Activated CD4-positive, alpha-beta memory T cell treated with anti-CD3 and anti-CD28 coated beads for 36 hours (primary cell): ENCODE data around the gene AP2B1. TPM values are rescaled to one million over a fixed set of nuclear protein-coding genes. Genes with fewer than 3 reads are reported as not detected.

ENCODE experiments used
- CTCF ChIA-PET: fragments of 350-600 bp; sonication (Branson Sonifier 250); formaldehyde crosslinking; loops from one replicate; lab custom pipeline; 2021; ENCODE audit warnings: antibody characterized with exemption, inconsistent platforms; lab: Charles Lee
- POLR2A ChIA-PET: fragments of 350-600 bp; sonication (Branson Sonifier 250); formaldehyde crosslinking; loops from one replicate; lab custom pipeline; 2021; ENCODE audit warnings: antibody characterized with exemption; lab: Charles Lee
- DNase-seq: peaks from one replicate; pipeline ENCODE4 v3.0.0-alpha.2; 2020
- H3K27ac Mint-ChIP-seq: one replicate; pipeline ENCODE4 v1.8.0; 2021; ENCODE audit warnings: mixed read lengths
- H3K27me3 Mint-ChIP-seq: one replicate; pipeline ENCODE4 v1.8.0; 2021; ENCODE audit warnings: mixed read lengths
- H3K36me3 Mint-ChIP-seq: one replicate; pipeline ENCODE4 v1.8.0; 2021; ENCODE audit warnings: mixed read lengths
- H3K4me1 Mint-ChIP-seq: one replicate; pipeline ENCODE4 v1.8.0; 2021; ENCODE audit warnings: low read depth, mixed read lengths
- H3K4me3 Mint-ChIP-seq: one replicate; pipeline ENCODE4 v1.8.0; 2021; ENCODE audit warnings: mild to moderate bottlenecking, mixed read lengths
- H3K9me3 Mint-ChIP-seq: one replicate; pipeline ENCODE4 v1.8.0; 2021; ENCODE audit warnings: mixed read lengths
- intact Hi-C: fragments of 100-400 bp; cut with micrococcal nuclease; formaldehyde crosslinking; loops from one replicate; pipeline ENCODE4 v1.15.1; 2023
- total RNA-seq, 2 experiments: library from RNA; stranded (reverse); gene quantifications; one replicate each; pipeline ENCODE4 v1.2.3, GENCODE V29; 2021

The AP2B1 gene
- total RNA-seq, 2 experiments from 2014 or later = 187 to 192 TPM

DNA sequence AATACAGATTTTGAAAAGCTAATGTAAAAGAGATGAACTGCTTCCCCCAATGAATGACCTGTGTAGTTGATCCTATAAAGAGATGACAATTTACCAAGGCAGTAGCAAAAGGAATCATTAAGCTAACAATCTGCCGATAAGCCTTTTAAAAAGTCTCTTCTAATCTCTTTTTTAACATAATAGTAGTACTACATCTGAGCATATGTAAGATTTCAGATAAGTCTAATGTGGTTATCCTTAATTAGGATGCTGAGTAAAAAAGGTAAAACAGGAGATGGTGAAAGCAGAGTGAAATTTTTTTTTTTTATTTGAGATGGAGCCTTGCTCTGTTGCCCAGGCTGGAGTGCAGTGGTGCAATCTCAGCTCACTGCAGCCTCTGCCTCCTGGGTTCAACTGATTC, 118.1 kb downstream of the AP2B1 start:
- intact Hi-C loops = no loop called here
- DNase-seq = no peak
- Mint-ChIP-seq H3K9me3 (peaks cover 3% of the 10 kb centered on the region), H3K27me3 (no peaks in the 10 kb centered on the region), H3K4me1 (peaks cover 27% of the 10 kb centered on the region), H3K36me3 (peaks cover 12% of the 10 kb centered on the region), H3K27ac (no peak overlapping the region), H3K4me3 (no peak overlapping the region)
- ChIA-PET CTCF (interaction anchor here (0.8 to 1.4 kb wide), 2 partner anchors 42 to 93 kb away, joined by 3 to 4 read pairs; no protein-coding TSS in a partner anchor), POLR2A (no interaction called here)

GRCh38 chr17:35705705-35706104, 118.6 kb downstream of the AP2B1 start:
- no peak overlapping the region for H3K4me3 Mint-ChIP-seq
- no peak overlapping the region for H3K27ac Mint-ChIP-seq
- peaks cover 27% of the 10 kb centered on the region for H3K4me1 Mint-ChIP-seq
- no peak for DNase-seq
- intact Hi-C loops = no loop called here
- ChIA-PET POLR2A (no interaction called here), CTCF (interaction anchor here (0.8 to 1.4 kb wide), 2 partner anchors 42 to 94 kb away, joined by 3 to 4 read pairs; no protein-coding TSS in a partner anchor)
- peaks cover 3% of the 10 kb centered on the region for H3K9me3 Mint-ChIP-seq
- no peaks in the 10 kb centered on the region for H3K27me3 Mint-ChIP-seq
- H3K36me3 Mint-ChIP-seq = peaks cover 16% of the 10 kb centered on the region

DNA sequence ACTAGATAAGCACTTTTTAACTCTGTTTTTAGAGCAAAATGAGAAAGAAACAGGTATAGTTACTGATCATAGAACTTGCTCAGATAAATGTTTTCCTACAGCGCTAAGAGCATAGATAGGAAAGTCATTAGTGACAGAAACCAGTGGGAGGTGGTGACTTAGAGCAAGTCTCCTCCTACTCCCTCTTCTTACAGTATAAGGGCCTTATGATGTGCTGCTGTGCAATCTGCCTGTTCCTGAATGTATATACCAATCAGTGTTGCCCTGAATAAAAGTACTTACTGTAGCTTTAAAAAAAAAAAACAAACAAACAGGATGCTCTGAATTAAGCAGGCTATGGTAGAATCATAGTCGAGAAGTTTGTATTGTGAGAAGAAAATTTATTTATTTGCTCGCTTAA, 121.0 kb downstream of the AP2B1 start:
- CTCF ChIA-PET = interaction anchor here (0.8 kb wide), 1 partner anchor 100 kb away, joined by 3 read pairs; no protein-coding TSS in a partner anchor
- POLR2A ChIA-PET = no interaction called here
- intact Hi-C loops = no loop called here
- no peaks in the 10 kb centered on the region for H3K27me3 Mint-ChIP-seq
- no peaks in the 10 kb centered on the region for H3K9me3 Mint-ChIP-seq
- DNase-seq = no peak
- peaks cover 36% of the 10 kb centered on the region for H3K4me1 Mint-ChIP-seq
- H3K4me3 Mint-ChIP-seq = no peak overlapping the region
- H3K27ac Mint-ChIP-seq = no peak overlapping the region
- peaks cover 17% of the 10 kb centered on the region for H3K36me3 Mint-ChIP-seq

DNA sequence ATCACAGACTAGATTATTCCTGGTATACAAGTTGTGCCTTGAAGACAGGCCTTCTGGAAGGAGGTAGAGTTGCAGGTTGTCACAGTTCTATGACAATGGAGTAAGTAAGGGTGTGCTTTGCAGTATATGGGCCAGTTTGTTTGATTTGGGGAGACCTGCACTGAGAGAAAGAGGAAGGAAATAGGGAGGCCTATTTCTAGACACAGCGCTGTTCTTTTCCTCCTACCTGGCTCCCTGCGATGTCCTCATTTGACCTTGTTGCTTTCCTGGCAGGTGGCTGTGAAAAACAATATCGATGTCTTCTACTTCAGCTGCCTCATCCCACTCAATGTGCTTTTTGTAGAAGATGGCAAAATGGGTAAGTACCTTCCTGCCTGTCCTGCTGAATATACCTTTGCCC, 121.8 kb downstream of the AP2B1 start:
- Mint-ChIP-seq H3K36me3 (peaks cover 17% of the 10 kb centered on the region), H3K4me3 (no peak overlapping the region), H3K4me1 (peaks cover 36% of the 10 kb centered on the region), H3K27me3 (no peaks in the 10 kb centered on the region), H3K27ac (no peak overlapping the region), H3K9me3 (no peaks in the 10 kb centered on the region)
- CTCF ChIA-PET = interaction anchor here (0.5 to 0.8 kb wide), 2 partner anchors 9 to 100 kb away, joined by 3 read pairs; no protein-coding TSS in a partner anchor
- intact Hi-C loops = no loop called here
- no peak for DNase-seq
- POLR2A ChIA-PET = no interaction called here

DNA sequence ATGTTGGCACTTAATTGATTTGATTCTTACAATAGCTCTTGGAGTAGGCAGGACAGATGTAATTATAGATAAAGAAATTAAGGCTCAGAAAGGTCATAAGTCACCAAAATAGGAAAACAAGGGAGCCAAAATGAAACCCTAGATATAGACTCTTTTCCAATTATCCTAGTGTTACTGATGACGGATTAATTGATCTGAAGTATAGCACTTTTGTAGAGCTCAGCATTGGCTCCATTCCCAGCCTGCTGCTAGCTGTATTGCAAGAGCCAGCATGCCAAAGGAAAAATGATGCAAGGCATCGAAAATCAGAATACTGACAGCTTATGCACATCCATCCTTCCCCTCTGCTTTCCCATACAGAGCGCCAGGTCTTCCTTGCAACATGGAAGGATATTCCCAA, 122.8 kb downstream of the AP2B1 start:
- H3K27me3 Mint-ChIP-seq = no peaks in the 10 kb centered on the region
- ChIA-PET POLR2A (no interaction called here), CTCF (interaction anchor here (1.4 to 2.4 kb wide), 2 partner anchors 37 to 54 kb away, joined by 5 read pairs; no protein-coding TSS in a partner anchor)
- no peak for DNase-seq
- peaks cover 35% of the 10 kb centered on the region for H3K4me1 Mint-ChIP-seq
- H3K27ac Mint-ChIP-seq = no peak overlapping the region
- intact Hi-C loops = no loop called here
- no peak overlapping the region for H3K4me3 Mint-ChIP-seq
- H3K9me3 Mint-ChIP-seq = no peaks in the 10 kb centered on the region
- peaks cover 17% of the 10 kb centered on the region for H3K36me3 Mint-ChIP-seq

GRCh38 chr17:35710950-35711349, 123.8 kb downstream of the AP2B1 start:
- no peak overlapping the region for H3K4me3 Mint-ChIP-seq
- H3K27me3 Mint-ChIP-seq = no peaks in the 10 kb centered on the region
- POLR2A ChIA-PET = no interaction called here
- peaks cover 17% of the 10 kb centered on the region for H3K36me3 Mint-ChIP-seq
- CTCF ChIA-PET = interaction anchor here (1.1 to 2.4 kb wide), 4 partner anchors 12 to 53 kb away, joined by 3 to 5 read pairs (median 4); partner anchors contain the start of gene RASL10B
- no peak for DNase-seq
- intact Hi-C loops = no loop called here
- no peaks in the 10 kb centered on the region for H3K9me3 Mint-ChIP-seq
- H3K27ac Mint-ChIP-seq = no peak overlapping the region
- H3K4me1 Mint-ChIP-seq = peaks cover 27% of the 10 kb centered on the region

DNA sequence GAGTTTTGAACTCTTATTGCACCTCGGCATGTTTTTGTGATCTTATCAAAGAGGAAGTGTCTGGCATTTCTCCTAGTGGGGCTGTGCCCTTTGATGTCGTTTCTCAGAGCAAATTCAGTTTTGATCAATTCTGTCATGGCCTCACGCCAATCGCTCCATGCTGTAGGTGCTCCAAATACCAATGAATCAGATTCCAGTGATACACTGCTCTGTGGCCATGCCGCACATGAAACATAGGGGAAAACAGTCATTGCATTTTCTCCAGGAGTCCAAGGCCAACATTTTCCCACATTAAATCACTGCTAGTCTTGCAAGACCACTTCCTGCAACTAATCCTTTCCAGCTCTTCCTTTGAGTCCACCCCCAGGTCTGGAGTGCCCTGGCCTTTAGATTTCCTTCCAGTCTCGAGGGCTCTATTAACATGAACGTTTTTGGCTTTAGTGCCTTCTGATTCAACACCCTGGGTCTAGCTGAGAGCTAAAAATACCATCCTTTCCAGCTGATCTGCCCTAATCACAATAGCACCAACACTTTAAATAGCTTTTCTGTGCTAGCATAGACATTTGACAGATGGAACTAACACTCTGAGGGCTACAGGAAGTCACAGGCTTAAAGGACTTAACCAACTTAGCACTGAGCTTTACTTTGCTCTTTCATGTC, 126.1 kb downstream of the AP2B1 start:
- CTCF ChIA-PET = interaction anchor here (0.5 to 1.0 kb wide), 2 partner anchors 98 to 100 kb away, joined by 3 to 4 read pairs; no protein-coding TSS in a partner anchor
- no peak for DNase-seq
- H3K9me3 Mint-ChIP-seq = no peaks in the 10 kb centered on the region
- no peak overlapping the region for H3K27ac Mint-ChIP-seq
- intact Hi-C loops = no loop called here
- peaks cover 21% of the 10 kb centered on the region for H3K4me1 Mint-ChIP-seq
- POLR2A ChIA-PET = no interaction called here
- H3K4me3 Mint-ChIP-seq = no peak overlapping the region
- H3K27me3 Mint-ChIP-seq = no peaks in the 10 kb centered on the region
- peaks cover 35% of the 10 kb centered on the region for H3K36me3 Mint-ChIP-seq

DNA sequence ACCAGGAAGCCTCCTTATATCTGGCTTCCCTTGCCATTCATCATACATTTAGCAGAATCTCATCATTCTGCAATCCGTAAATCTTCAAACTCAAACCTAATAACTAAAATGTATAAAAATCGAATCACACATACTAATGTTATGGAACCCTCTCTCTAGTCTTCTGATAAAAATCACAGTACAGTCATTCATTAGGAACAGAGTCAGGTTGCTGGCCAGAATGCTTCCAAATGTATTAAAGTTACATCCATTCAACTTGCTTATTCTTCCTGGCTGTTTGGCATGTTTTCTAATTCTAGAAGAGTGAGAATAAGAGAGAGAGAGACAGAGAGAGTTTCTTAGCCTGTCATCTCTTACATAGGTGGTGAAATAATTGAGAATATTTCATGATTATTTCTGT, 127.9 kb downstream of the AP2B1 start:
- H3K27me3 Mint-ChIP-seq = no peaks in the 10 kb centered on the region
- DNase-seq = no peak
- H3K4me1 Mint-ChIP-seq = peaks cover 12% of the 10 kb centered on the region
- intact Hi-C loops = no loop called here
- H3K4me3 Mint-ChIP-seq = no peak overlapping the region
- ChIA-PET CTCF (no interaction called here), POLR2A (no interaction called here)
- no peak overlapping the region for H3K27ac Mint-ChIP-seq
- no peaks in the 10 kb centered on the region for H3K9me3 Mint-ChIP-seq
- H3K36me3 Mint-ChIP-seq = peaks cover 40% of the 10 kb centered on the region

DNA sequence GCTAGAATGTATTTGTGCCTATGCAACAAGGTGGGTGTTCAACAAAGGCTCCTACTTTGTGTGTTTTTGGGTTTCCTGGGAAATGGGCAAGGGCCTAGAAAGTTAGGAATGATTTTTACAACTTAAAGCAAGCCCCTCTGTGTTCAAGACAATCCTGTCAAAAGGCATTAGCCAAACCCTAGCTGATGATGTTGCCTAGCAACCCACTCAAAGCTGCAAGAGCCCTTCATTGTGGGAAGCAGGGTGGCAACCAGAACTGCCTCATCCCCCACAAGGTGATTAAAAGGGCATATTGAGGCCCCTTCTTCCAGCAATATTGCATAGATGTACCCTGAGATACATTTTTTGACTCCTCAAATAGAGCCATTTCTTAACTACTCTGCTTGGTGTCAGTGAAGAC, 128.3 kb downstream of the AP2B1 start:
- Mint-ChIP-seq H3K4me1 (peaks cover 12% of the 10 kb centered on the region), H3K9me3 (no peaks in the 10 kb centered on the region), H3K4me3 (no peak overlapping the region), H3K27ac (no peak overlapping the region), H3K36me3 (peaks cover 39% of the 10 kb centered on the region), H3K27me3 (no peaks in the 10 kb centered on the region)
- intact Hi-C loops = no loop called here
- DNase-seq = no peak
- ChIA-PET POLR2A (interaction anchor here (0.9 kb wide), 1 partner anchor 14 kb away, joined by 3 read pairs; no protein-coding TSS in a partner anchor), CTCF (interaction anchor here (1.1 to 1.2 kb wide), 2 partner anchors 49 to 80 kb away, joined by 3 to 4 read pairs; partner anchors contain the start of gene MMP28)

DNA sequence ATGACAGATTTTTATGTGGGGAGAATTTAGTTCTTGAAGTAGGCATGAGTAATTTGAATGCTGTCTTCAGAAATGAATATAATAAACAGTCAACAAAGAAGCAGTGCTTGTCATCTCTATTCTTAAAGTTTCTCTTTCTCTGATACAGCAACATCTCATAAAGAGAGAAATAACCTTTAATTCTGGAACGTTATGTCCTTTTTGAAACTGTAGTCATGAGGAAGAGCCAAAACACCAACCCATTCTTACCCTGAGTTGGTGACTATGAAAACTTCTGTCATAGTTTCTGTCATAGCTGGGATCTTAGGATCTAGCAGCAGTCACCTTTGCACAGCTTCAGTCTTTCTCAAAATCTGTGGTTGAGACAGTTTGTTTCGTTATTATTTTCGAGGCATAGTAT, 129.1 kb downstream of the AP2B1 start:
- intact Hi-C loops = no loop called here
- Mint-ChIP-seq H3K9me3 (no peaks in the 10 kb centered on the region), H3K36me3 (peaks cover 37% of the 10 kb centered on the region), H3K4me1 (peaks cover 10% of the 10 kb centered on the region), H3K4me3 (no peak overlapping the region), H3K27ac (no peak overlapping the region), H3K27me3 (no peaks in the 10 kb centered on the region)
- POLR2A ChIA-PET = interaction anchor here (0.9 kb wide), 1 partner anchor 14 kb away, joined by 3 read pairs; no protein-coding TSS in a partner anchor
- CTCF ChIA-PET = interaction anchor here (1.1 to 1.2 kb wide), 2 partner anchors 48 to 79 kb away, joined by 3 to 4 read pairs; partner anchors contain the start of gene MMP28
- DNase-seq = no peak

GRCh38 chr17:35716897-35717465, 129.9 kb downstream of the AP2B1 start:
- H3K36me3 Mint-ChIP-seq = peaks cover 35% of the 10 kb centered on the region
- no peaks in the 10 kb centered on the region for H3K27me3 Mint-ChIP-seq
- H3K4me3 Mint-ChIP-seq = no peak overlapping the region
- ChIA-PET CTCF (interaction anchor here (0.9 kb wide), 1 partner anchor 30 kb away, joined by 4 read pairs; no protein-coding TSS in a partner anchor), POLR2A (no interaction called here)
- no peaks in the 10 kb centered on the region for H3K9me3 Mint-ChIP-seq
- H3K27ac Mint-ChIP-seq = no peak overlapping the region
- no peak for DNase-seq
- H3K4me1 Mint-ChIP-seq = peaks cover 6% of the 10 kb centered on the region
- intact Hi-C loops = no loop called here

DNA sequence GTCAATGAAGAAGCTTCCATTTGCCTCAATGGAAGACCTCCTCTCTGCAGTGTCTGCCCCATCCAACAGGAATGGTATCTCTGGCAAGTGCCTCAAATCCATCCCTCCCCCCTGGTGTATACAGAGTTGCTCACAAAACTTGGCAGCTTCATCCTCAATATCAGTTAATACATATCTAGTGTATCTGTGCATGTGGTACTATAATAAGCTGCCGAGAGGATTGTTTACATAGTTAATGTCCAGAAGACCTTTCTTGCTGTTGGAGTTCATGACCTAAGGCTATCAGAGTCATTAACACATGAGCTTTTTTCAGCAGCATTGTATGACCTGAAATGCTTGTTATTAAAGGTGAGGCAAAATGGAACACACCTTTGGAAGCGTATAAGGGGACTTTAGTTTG, 130.4 kb downstream of the AP2B1 start:
- intact Hi-C loops = no loop called here
- CTCF ChIA-PET = interaction anchor here (0.7 to 0.9 kb wide), 3 partner anchors 9 to 46 kb away, joined by 3 to 4 read pairs (median 3); no protein-coding TSS in a partner anchor

More for the DNA sequence above, 130.4 kb downstream of the AP2B1 start:
- POLR2A ChIA-PET = no interaction called here
- Mint-ChIP-seq H3K4me3 (no peak overlapping the region), H3K9me3 (no peaks in the 10 kb centered on the region), H3K27ac (no peak overlapping the region), H3K27me3 (no peaks in the 10 kb centered on the region), H3K4me1 (peaks cover 4% of the 10 kb centered on the region), H3K36me3 (peaks cover 37% of the 10 kb centered on the region)
- no peak for DNase-seq
